ENCODE results near the gene TP53BP1.

GRCh38 chr15:43521419-43521818, 28.5 kb upstream of the TP53BP1 start:
- TF ChIP-seq EZH2 (IDR thresholded peaks at IDR 0.05; ENCODE audit: insufficient read depth, poor library complexity, severe bottlenecking): no peak
- no peak for TF ChIP-seq EZH2phosphoT487 (IDR thresholded peaks at IDR 0.05; ENCODE audit: insufficient read depth, low read depth)

All from GM23248 (cell line).